GM19324 (cell line): ENCODE data around the gene NACA.

ENCODE experiments used
- ATAC-seq: cut with Tn5 transposase; IDR thresholded peaks from one replicate; pipeline ENCODE4 v1.9.1; 2021; ENCODE audit warnings: mild to moderate bottlenecking, moderate library complexity; ENCODE audit not compliant: unreplicated experiment, low FRiP score

Gene NACA

DNA sequence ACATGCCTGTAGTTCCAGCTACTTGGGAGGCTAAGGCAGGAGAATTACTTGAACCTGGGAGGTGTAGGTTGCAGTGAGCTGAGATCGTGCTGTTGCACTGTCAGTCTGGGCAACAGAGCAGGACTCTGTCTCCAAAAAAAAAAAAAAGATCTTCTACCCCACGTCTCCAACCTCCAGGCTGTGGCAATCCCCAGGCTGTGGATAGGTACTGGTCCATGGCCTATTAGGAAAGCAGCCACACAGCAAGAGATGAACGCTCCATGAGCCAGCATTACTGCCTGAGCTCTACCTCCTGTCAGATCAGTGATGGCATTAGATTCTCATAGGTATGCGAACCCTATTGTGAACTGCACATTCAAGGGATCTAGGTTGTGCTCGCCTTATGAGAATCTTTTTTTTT lies 30.9 kb downstream of the NACA start:
- no peak for ATAC-seq

DNA sequence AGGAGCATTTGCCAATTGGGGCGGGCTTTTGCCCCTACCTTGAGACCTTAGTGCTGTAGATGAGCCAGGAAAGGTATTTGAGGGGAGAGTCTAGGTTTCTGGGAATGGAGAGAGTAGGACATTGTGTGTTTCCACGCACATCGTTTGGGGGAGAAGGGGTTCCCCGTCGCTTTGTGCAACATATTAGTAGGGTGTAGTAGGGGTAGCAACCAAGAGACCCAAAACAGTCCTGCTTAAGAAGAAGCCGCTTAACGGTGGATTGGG lies 36.3 kb downstream of the NACA start:
- ATAC-seq, result no peak

DNA sequence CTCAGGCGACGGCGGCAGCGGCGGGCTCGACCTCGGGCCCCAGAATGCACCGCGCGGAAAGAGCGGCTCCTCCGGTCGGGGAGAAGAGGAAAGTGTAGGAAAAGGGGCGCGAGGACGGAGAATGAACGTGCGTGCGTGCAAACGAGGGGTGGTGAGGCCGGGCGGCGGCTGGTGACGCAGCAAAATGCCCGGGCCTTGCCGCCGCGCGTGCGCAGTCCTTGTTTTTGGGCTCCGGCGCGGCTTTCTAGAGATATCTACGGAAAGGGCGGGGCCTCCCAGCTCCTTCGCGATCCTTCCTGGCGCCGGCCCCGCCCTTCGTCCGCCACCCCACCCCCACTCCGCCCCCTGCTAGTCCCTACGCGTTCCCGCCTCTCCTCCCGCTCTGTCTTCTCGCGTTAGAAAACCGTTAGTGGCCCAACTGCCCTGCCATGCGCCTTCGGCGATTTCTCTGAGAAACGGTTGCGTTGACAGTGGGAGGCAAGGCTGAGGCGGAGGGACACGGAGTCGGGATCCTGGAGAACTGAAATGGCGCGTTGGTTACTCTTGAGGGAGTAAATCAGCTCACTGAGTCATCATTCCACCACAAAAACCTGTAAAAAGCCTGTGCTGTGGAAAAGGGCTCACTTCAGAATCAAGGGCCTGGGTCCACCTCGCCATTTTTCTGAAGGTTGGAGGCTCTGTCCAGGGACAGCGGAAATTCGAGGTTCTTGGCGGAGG lies 36.8 kb downstream of the NACA start, which contains the start of gene PTGES3:
Gene PTGES3 (minus strand): TSS at position 156 of the 717 bp plus-strand sequence. CDS start 285 bp downstream, outside the sequence.
- ATAC-seq, result peak; percentile 72

DNA sequence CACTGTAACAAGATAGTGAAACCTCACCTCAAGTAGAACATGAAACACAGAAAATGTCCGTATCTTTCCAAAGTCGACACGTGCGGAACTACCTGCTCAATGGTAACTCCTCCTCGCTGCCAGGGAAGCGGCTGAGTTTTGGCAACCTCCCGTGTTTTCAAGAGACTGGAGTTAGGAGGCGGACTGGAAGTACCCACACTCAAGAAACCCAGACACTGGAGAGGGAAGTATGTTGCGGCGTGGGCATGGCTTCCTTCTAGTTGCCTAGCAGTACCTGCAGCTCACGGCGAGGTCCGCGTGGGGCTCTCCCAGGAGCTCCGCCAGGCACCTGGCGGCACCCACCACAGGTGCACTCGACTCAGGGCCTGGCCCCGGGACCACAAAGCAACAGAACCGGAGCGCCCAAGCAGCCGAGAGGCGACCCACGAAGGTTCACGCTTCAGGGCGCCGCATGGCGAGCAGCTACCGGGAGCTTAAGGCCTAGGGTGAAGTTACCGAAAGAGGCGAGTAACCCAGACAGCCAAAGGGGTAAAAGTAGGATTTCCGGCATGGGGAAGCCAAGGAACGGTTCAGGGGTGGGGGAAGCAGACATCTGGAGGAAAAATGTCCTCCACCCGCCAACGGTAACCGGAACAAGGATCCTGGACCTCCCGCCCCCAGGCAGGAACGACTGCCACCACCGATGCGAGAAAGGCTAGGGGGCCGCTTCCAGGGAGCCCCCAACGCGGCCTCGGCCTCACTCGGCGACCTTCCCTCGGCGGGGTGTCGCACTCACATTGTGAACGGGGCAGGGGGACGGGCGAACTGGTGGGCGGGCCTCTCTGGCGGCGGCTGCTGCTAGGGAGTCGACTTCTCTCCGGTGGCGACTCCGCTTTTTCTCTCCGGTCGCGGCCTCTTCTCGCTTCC lies 37.6 kb downstream of the NACA start:
- ATAC-seq, result peak; percentile 35

DNA sequence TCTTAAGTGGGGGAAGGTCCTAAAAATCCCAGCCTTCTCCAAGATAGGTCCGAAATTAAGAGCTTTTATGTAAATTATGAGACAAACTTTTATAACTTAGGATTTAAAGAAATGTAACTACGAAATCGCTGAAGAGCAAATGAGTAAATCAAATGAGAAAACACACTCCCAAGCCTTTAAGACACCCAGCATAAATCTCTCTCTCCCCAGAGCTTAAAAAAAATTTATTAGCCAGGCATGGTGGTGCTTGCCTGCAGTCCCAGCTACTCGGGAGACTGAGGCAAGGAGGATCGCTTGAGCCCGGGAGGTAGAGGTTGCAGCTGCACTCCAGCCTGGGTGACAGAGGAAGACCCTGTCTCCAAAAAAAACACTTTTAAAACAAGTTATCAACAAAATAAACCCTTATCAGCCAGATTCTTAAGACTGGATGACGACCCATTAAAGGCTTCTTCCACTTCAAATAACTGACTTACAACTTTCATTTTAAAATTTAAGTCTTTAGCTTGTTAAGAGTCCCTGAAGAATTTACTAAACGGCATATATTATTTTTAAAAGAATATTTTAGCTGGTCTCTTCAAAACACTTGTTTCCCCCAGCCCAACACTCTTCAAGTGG lies 40.2 kb downstream of the NACA start:
- ATAC-seq, result no peak

DNA sequence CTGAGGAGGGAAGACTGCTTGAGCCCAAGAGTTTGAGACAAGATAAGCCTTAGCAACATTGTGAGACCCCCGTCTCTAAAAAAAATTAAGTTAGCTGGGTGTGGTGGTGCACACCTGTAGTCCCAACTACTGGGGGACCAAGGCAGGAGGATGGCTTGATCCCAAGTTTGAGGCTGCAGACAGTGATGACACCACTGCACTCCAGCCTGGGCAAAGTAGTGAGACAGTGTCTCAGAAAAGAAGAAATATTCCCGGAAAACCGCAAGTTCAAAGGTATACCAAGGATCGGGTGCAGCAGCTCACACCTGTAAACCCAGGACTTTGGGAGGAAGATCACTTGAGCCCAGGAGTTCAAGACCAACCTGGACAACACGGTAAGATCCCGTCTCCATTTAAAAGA lies 42.8 kb downstream of the NACA start:
- ATAC-seq, result no peak

DNA sequence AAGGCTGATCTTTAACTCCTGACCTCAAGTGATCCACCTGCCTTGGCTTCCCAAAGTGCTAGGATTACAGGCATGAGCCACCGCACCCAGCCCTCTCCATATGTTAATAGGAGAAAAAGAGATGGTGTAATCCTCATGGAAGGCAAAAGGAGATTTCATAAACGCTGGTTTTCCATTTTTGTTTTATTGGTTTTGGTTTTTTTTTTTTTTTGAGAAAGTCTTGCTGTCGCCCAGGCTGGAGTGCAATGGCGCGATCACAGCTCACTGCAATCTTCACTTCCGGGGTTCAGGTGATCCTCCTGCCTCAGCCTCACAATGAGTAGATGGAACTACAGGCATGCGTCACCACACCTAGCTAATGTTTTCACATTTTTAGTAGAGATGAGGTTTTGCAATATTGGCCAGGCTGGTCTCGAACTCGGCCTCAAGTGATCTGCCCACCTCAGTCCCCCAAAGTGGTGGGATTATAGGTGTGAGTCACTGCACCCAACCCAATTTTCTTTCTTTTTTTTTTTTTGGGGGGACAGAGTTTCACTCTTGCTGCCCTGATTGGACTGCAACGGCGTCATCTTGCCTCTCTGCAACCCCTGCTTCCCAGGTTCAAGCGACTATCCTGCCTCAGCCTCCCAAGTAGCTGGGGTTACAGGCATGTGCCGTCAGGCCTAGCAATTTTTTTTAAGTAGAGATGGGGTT lies 45.1 kb downstream of the NACA start:
- ATAC-seq, result no peak

DNA sequence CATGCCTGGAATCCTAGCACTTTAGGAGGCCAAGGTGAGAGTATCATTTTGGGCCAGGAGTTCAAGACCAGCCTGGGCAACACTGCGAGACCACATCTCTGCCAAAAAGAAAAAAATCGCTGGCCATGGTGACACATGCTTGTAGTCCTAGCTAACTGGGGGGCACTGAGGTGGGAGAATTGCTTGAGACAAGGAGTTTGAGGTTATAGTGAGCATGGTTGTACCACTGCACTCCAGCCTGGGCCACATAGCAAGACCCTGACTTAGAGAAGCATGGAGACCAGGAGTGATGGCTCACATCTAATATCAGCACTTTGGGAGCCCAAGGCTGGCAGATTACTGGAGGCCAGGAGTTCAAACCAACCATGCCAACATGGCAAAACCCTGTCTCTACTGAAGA lies 46.2 kb downstream of the NACA start:
- ATAC-seq, result no peak

DNA sequence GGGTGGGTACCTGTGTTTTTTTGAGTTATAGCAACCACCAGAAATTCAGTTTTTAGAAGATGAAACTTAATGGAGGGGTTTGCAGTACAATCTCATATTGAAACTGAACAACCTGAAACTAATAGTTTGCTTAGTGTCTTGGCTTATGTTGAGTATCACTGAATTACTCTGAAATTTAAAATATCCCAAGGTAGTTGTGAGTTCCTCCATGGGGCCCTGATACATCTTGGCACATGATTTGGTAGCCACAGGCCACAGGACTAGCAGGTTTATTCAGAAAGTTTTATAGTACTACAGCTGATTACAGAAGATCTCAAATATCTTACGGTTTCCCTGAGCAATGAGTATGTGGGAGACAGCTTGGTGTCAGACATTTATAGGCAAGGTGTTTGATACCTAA lies 47.4 kb downstream of the NACA start:
- no peak for ATAC-seq

DNA sequence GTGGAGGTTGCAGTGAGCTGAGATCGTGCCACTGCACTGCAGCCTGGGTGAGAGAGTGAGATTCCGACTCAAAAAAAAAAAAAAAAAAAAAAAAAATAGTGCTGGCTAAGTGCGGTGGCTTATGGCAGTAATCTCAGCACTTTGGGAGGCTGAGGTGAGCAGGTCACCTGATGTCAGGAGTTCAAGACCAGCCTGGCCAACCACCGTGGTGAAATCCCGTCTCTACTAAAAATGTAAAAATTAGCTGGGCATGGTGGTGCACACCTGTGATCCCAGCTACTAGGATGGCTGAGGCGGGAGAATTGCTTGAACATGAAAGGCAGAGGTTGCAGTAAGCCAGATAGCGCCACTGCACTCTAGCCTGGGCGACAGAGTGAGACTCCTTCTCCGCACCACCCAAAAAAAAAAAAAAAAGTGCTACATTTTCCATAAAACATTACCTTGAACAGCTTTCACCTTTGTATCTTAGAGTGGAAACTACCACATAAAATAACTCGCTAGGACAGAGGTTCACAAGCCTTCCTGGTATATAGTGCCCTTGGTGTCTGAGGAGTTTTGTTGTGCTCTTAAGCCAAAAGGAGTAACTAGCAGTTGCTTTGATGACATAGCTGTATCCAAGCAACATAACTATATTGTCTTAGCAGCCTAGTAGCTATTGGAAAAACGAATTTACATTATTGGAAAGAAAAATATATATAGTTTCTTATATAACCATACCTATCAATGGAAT lies 48.1 kb downstream of the NACA start:
- no peak for ATAC-seq

DNA sequence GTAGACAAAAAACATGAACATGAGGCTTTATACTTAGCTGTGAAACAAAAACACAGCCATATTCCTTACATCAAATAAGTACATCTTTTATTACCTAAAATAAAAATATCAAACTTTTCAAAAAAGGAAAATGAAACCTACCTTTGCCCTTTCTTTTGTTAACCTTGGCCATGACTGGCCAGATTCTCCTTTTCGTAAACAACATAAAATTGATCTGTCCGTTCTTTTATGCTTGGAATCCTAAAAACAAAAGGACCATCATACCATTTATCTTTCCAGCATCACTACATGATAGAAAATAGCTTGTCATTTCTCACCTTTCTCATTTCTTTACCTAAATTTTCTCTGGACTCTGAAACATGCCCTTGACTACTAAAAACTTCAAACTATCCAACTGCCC lies 53.5 kb downstream of the NACA start:
- no peak for ATAC-seq

DNA sequence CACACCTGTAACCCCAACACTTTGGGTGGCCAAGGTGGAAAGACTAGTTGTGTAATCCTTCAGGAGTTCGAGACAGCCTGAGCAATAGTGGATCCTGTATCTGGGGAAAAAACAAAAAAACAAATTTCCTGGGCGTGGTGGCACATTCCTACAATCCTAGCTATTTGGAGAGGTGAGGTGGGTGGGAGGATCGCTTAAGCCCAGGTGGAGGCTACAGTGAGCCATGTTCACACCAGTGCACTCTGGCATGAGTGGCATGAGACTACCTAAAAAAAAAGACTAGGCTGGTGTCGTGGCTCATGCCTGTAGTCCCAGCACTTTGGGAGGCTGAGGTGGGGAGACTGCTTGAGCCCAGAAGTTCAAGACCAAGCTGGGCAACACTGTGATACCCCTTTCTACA lies 54.3 kb downstream of the NACA start:
- no peak for ATAC-seq

DNA sequence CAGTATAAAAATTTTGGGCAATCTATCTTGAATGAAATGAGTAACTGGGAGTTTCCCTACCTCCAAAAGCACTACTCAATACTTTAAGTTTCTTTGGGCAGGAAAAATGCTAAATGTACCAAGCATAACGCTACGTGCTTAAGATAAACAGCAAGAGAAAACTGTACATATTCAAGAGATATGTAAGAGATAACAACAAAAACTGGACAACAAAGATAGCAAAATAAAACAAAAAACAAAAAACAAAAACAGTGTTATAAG lies 57.0 kb downstream of the NACA start:
- no peak for ATAC-seq
